HEK293T (cell line): ENCODE results near the gene CREB5.

Source experiments
- ARNT ChIP-seq: fragments of 450-650 bp; IDR thresholded peaks from 2 replicates; pipeline ENCODE4 v1.6.1; 2017; ENCODE audit warnings: mild to moderate bottlenecking
- BHLHE40 ChIP-seq: fragments of 450-650 bp; IDR thresholded peaks from 2 replicates; pipeline ENCODE4 v1.6.1; 2016; ENCODE audit warnings: mild to moderate bottlenecking, moderate library complexity, borderline replicate concordance
- CTBP1 ChIP-seq: fragments of 450-650 bp; IDR thresholded peaks from 2 replicates; pipeline ENCODE4 v1.6.1; 2016; ENCODE audit warnings: borderline replicate concordance
- ELF4 ChIP-seq: fragments of 450-650 bp; IDR thresholded peaks from 2 replicates; pipeline ENCODE4 v1.6.1; 2017; ENCODE audit warnings: antibody characterized with exemption
- FOXA1 ChIP-seq: fragments of 450-650 bp; IDR thresholded peaks from 2 replicates; pipeline ENCODE4 v1.6.1; 2016; ENCODE audit warnings: mild to moderate bottlenecking
- FOXK2 ChIP-seq: fragments of 450-650 bp; IDR thresholded peaks from 2 replicates; pipeline ENCODE4 v1.6.1; 2016; ENCODE audit warnings: mild to moderate bottlenecking
- FOXM1 ChIP-seq: fragments of 450-650 bp; IDR thresholded peaks from 2 replicates; pipeline ENCODE4 v1.6.1; 2017; ENCODE audit warnings: mild to moderate bottlenecking, borderline replicate concordance
- L3MBTL2 ChIP-seq: fragments of 450-650 bp; conservative IDR thresholded peaks from 2 replicates; pipeline ENCODE4 v1.6.1; 2016; ENCODE audit warnings: mild to moderate bottlenecking
- LEF1 ChIP-seq: fragments of 450-650 bp; IDR thresholded peaks from 2 replicates; pipeline ENCODE4 v1.6.1; 2017; ENCODE audit warnings: mild to moderate bottlenecking, borderline replicate concordance
- PKNOX1 ChIP-seq: fragments of 450-650 bp; IDR thresholded peaks from 2 replicates; pipeline ENCODE4 v1.6.1; 2016
- SP1 ChIP-seq: fragments of 450-650 bp; IDR thresholded peaks from 2 replicates; pipeline ENCODE4 v1.6.1; 2017
- SUZ12 ChIP-seq: fragments of 450-650 bp; IDR thresholded peaks from 2 replicates; pipeline ENCODE4 v1.6.1; 2016; ENCODE audit warnings: mild to moderate bottlenecking
- TARDBP ChIP-seq: fragments of 450-650 bp; IDR thresholded peaks from 2 replicates; pipeline ENCODE4 v1.6.1; 2016
- ZNF384 ChIP-seq: fragments of 450-650 bp; IDR thresholded peaks from 2 replicates; pipeline ENCODE4 v1.6.1; 2016

- no peak for TF ChIP-seq FOXM1
- TF ChIP-seq BHLHE40: no peak
- no peak for TF ChIP-seq SP1
- no peak for TF ChIP-seq LEF1
- TF ChIP-seq TARDBP: no peak
- no peak for TF ChIP-seq FOXA1
- no peak for TF ChIP-seq CTBP1
- TF ChIP-seq ARNT: no peak
- no peak for TF ChIP-seq ELF4
- no peak for TF ChIP-seq FOXK2
- no peak for TF ChIP-seq L3MBTL2
- TF ChIP-seq SUZ12: no peak
- no peak for TF ChIP-seq PKNOX1
- no peak for TF ChIP-seq ZNF384
Measured at GRCh38 chr7:28617308-28617880, 205.1 kb downstream of the CREB5 start.
